Effector memory CD8-positive, alpha-beta T cell (primary cell): ENCODE results near the gene CFAP119.

Source experiments
- ATAC-seq: fragments of 150-1000 bp; cut with Tn5 transposase; replicated peaks from 2 replicates; pipeline ENCODE4 v1.10.0; 2021; ENCODE audit warnings: mild to moderate bottlenecking, moderate library complexity
- DNase-seq, 3 experiments: peaks; one replicate each; pipeline ENCODE4 v3.0.0; 2021
- H3K27ac Mint-ChIP-seq, 2 donors: one replicate each; pipeline ENCODE4 v1.8.0; 2022; ENCODE audit warnings: mild to moderate bottlenecking in 2 of 2, mixed read lengths in 2 of 2, moderate library complexity in 2 of 2
- H3K27me3 Mint-ChIP-seq, 2 donors: one replicate each; pipeline ENCODE4 v1.8.0; 2022; ENCODE audit warnings: mixed read lengths in 2 of 2
- H3K36me3 Mint-ChIP-seq: one replicate; pipeline ENCODE4 v1.8.0; 2022; ENCODE audit warnings: mild to moderate bottlenecking, moderate library complexity, mixed read lengths; ENCODE audit not compliant: insufficient read depth
- H3K4me1 Mint-ChIP-seq, 2 donors: one replicate each; pipeline ENCODE4 v1.8.0; 2022; ENCODE audit warnings: low read depth in 2 of 2, mixed read lengths in 2 of 2
- H3K4me3 Mint-ChIP-seq, 2 donors: one replicate each; pipeline ENCODE4 v1.8.0; 2022; ENCODE audit warnings: mild to moderate bottlenecking in 2 of 2, mixed read lengths in 2 of 2, moderate library complexity in 2 of 2
- H3K9me3 Mint-ChIP-seq, 2 donors: one replicate each; pipeline ENCODE4 v1.8.0; 2022; ENCODE audit warnings: mixed read lengths in 2 of 2

Gene CFAP119

DNA sequence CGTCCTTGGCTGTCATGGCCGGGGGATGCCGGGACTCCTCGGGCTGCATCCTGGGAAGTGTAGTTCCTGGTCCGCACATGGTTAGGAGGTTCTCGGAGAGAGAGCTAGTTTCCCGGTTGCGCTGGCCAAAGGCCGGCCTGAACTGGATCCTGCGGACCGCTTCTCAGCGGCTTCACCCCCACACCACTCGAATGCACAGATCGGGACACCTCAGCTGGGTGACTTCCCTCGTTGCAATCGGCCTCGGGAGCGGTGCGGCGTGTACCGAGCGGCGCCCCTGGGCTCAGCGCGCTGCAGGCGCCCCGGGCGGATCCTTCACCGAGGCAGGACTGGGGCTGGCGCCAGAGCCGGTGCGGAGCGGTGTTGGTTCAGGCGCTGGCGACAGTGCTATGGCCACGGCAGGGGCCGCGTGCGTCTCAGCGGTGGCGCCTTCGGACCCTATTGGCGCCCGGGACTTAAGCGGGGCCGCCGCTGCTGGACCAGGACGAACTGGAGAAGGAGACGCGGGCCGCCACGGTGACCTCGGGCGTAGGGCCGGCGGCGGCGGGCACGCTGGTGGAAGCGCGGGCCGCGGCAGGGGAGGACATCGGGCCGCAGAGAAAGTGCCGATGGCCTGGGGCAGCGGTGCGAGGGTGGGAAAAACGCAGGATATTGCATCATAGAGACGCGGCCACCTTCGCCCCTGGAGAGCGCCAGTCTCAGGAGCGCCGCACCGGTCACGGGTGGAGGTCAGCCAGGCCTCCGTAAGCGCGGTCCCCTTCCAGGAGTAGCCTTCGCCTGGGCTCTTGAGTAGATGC, 13.7 kb upstream of the CFAP119 start:
- no peaks in the 10 kb centered on the region for H3K9me3 Mint-ChIP-seq
- H3K27me3 Mint-ChIP-seq: peaks cover 6 to 12% of the 10 kb centered on the region in 2 donors
- H3K27ac Mint-ChIP-seq: peak overlapping the region in 1 of 2 donors; percentile 78
- peak; percentile 81 for ATAC-seq
- peaks cover 32% of the 10 kb centered on the region for H3K36me3 Mint-ChIP-seq
- peak overlapping the region; percentile 61 to 77 for H3K4me3 Mint-ChIP-seq
- DNase-seq: peak; percentile 29 to 34 (median 32)
- H3K4me1 Mint-ChIP-seq: peaks cover 21 to 33% of the 10 kb centered on the region in 2 donors

DNA sequence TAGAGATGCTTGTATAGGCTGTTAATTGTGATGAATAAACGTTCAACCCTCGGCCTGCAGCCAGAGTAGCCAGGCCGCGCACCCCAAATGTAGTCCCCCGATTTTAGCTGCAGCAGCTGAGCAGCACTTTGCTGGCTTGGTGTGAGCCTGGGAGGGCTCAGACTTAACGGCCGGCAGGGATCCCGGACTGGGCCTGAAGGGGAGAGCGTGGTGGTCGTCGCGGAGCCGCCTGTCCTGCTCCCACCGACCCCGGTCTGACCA, 13.2 kb upstream of the CFAP119 start:
- Mint-ChIP-seq H3K4me3 (peak overlapping the region; percentile 61 to 77), H3K9me3 (no peaks in the 10 kb centered on the region), H3K36me3 (peaks cover 37% of the 10 kb centered on the region), H3K4me1 (peaks cover 21 to 33% of the 10 kb centered on the region in 2 donors), H3K27me3 (peaks cover 6 to 12% of the 10 kb centered on the region in 2 donors), H3K27ac (peak overlapping the region; percentile 69 to 78)
- DNase-seq (no peak), ATAC-seq (no peak)

DNA sequence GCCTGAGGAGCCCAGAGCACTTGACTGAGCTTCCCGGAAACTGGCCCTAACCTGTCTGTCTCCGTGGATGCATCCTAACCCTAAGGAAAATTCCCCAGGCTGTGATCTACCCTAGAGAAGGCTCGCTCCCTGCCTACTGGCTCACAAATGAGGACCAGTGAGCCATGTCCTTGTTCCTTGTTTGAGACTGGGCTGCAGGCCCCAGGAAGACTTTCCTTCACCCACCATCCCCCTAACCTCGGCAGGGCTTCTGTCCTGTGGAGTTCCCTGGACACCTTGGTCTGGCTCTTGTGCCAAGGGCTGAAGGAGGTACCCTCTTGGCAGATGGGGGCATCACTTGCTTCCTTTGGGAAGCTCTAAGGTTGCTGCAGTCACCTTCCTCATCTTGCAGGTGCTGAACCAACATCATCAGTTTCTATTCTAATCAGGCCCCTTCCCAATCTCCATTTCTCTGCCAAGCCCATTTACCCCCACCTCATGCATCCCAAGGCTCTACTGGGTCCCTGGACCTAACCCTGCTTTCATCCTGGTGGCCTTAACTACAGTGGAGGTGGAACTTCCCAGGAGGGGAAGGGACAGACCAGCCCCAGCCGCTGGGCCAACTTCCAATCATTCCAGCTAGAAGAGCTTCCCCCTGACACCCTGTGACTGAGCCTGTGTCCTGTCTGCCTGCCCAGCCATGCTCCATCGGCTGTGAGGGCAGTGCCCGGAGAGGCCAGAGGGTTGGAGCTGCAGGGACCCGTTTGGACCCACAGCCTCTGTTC, 12.7 kb upstream of the CFAP119 start:
- DNase-seq (no peak), ATAC-seq (peak; percentile 1)
- peaks cover 21 to 33% of the 10 kb centered on the region in 2 donors for H3K4me1 Mint-ChIP-seq
- H3K9me3 Mint-ChIP-seq: no peaks in the 10 kb centered on the region
- H3K27ac Mint-ChIP-seq: peak overlapping the region; percentile 69 to 78
- H3K36me3 Mint-ChIP-seq: peaks cover 42% of the 10 kb centered on the region
- H3K27me3 Mint-ChIP-seq: peaks cover 6 to 12% of the 10 kb centered on the region in 2 donors
- H3K4me3 Mint-ChIP-seq: peak overlapping the region; percentile 61 to 77

DNA sequence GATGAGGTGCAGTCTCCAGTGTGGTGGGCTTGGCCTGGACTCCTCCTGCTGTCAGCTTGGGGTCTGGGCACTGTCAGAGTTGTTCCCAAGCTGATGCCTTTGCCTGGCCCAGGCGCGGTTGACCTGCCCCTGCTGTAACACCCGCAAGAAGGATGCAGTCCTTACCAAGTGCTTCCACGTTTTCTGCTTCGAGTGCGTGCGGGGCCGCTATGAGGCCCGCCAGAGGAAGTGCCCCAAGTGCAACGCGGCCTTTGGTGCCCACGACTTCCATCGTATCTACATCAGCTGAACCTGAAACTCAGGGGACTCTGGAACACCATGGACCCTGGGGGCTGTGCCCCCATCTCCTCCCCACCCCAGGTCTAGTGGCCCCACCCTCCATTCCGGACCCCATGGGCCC, 12.0 kb upstream of the CFAP119 start:
- Mint-ChIP-seq H3K4me3 (no peak overlapping the region), H3K27me3 (peaks cover 6 to 12% of the 10 kb centered on the region in 2 donors), H3K4me1 (peaks cover 25 to 35% of the 10 kb centered on the region in 2 donors), H3K9me3 (no peaks in the 10 kb centered on the region), H3K27ac (peak overlapping the region in 1 of 2 donors; percentile 1), H3K36me3 (peaks cover 50% of the 10 kb centered on the region)
- ATAC-seq (no peak), DNase-seq (no peak)

DNA sequence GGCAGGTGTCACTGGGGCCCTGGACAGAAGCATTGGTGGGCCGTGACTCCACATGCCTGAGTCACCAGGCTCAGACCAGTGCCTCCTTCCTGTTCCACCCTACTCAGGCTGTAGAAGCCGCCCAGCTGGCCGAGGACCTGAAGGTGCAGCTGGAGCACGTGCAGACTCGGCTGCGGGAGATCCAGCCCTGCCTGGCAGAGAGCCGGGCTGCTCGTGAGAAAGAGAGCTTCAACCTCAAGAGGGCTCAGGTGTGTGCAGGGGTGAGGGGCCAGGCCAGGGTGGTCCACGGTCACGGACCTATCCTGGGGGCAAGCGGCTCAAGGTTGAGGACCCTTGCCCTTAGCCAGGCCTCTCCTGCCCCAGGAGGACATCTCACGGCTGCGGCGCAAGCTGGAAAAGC, 9.9 kb upstream of the CFAP119 start:
- DNase-seq (no peak), ATAC-seq (no peak)
- Mint-ChIP-seq H3K4me3 (no peak overlapping the region), H3K4me1 (peaks cover 37 to 38% of the 10 kb centered on the region in 2 donors), H3K27ac (no peak overlapping the region), H3K36me3 (peaks cover 61% of the 10 kb centered on the region), H3K9me3 (no peaks in the 10 kb centered on the region), H3K27me3 (peaks cover 2 to 3% of the 10 kb centered on the region in 2 donors)

DNA sequence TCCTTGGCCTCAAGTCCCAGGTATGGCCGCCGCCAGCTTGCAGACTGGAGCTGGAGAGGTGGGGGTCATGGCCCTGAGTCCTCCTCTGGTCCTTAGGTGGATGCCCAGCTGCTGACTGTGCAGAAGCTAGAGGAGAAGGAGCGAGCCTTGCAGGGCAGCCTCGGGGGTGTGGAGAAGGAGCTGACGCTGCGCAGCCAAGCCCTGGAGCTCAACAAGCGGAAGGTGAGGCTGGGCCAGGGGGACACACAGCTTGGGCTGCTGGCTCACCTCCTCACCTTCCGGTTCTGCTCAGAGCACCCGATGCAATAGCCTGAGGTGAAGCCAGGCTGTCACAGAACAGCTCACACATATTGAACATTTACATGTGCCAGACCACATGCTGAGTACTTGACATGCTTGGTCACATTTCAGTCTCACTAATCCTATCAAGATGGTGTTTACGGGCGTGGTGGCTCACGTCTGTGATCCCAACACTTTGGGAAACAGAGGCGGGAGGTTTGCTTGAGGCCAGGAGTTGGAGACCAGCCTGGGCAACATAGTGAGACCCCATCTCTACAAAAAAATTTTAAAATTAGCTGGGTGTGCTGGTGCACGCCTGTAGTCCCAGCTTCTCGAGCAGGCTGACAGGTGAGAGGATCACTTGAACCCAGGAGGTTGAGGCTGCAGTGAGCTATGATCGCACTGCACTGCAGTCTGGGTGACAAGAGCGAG, 7.7 kb upstream of the CFAP119 start:
- H3K27ac Mint-ChIP-seq: peak overlapping the region in 1 of 2 donors; percentile 66
- peaks cover 74% of the 10 kb centered on the region for H3K36me3 Mint-ChIP-seq
- ATAC-seq (no peak), DNase-seq (no peak)
- no peak overlapping the region for H3K4me3 Mint-ChIP-seq
- H3K4me1 Mint-ChIP-seq: peaks cover 23 to 41% of the 10 kb centered on the region in 2 donors
- no peaks in the 10 kb centered on the region for H3K27me3 Mint-ChIP-seq
- no peaks in the 10 kb centered on the region for H3K9me3 Mint-ChIP-seq

DNA sequence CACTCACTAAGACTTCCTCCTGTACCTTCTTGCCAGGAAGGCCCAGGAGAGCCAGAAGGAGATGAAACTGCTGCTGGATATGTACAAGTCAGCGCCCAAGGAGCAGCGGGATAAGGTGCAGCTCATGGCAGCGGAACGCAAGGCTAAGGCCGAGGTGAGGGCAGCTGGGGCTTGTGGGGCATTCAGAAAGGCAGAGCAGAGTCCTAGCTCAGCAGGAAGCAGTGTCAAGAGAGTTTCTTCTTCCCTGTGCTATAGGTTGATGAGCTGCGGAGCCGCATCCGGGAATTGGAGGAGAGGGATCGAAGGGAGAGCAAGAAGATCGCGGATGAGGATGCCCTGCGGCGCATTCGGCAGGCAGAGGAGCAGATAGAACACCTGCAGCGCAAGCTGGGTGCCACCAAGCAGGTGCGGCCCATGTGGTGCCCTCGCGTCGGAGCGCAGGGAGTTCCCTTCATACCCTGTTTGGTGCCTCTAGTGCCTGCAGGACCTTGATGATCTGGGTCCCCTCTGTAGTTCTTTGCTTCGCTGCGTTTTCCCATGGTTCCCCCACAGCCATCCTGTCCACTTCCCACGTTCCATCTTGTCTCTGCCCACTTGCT, 6.8 kb upstream of the CFAP119 start:
- Mint-ChIP-seq H3K27me3 (no peaks in the 10 kb centered on the region), H3K9me3 (no peaks in the 10 kb centered on the region), H3K36me3 (peaks cover 76% of the 10 kb centered on the region), H3K4me1 (peaks cover 22 to 43% of the 10 kb centered on the region in 2 donors), H3K27ac (peak overlapping the region; percentile 66 to 76), H3K4me3 (no peak overlapping the region)
- ATAC-seq: no peak
- DNase-seq: no peak

DNA sequence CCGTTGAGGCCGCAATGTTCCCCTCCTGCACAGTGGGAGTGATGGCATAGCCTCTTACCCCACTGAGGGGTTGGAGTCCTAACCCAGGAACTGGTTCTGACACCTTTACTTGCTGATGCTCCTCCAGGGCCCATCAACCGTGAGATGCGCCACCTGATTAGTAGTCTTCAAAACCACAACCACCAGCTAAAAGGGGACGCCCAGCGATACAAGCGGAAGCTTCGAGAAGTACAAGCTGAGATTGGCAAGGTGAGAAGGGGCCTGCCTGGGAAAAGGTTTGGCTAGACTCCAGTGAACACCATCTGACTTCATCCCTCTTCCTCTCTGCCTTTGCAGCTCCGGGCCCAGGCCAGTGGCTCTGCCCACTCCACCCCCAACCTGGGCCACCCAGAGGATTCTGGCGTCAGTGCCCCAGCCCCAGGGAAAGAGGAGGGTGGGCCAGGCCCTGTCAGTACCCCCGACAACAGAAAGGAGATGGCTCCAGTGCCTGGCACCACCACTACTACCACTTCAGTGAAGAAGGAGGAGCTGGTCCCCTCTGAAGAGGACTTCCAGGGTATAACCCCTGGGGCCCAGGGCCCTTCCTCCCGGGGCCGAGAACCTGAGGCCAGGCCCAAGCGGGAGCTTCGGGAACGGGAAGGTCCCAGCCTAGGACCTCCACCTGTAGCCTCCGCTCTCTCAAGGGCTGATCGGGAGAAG, 6.1 kb upstream of the CFAP119 start:
- DNase-seq: peak; percentile 39 to 64 (median 41)
- peaks cover 24 to 46% of the 10 kb centered on the region in 2 donors for H3K4me1 Mint-ChIP-seq
- no peaks in the 10 kb centered on the region for H3K9me3 Mint-ChIP-seq
- peak; percentile 93 for ATAC-seq
- H3K27me3 Mint-ChIP-seq: no peaks in the 10 kb centered on the region
- H3K36me3 Mint-ChIP-seq: peaks cover 75% of the 10 kb centered on the region
- H3K27ac Mint-ChIP-seq: peak overlapping the region in 1 of 2 donors; percentile 76
- H3K4me3 Mint-ChIP-seq: peak overlapping the region; percentile 33 to 62

DNA sequence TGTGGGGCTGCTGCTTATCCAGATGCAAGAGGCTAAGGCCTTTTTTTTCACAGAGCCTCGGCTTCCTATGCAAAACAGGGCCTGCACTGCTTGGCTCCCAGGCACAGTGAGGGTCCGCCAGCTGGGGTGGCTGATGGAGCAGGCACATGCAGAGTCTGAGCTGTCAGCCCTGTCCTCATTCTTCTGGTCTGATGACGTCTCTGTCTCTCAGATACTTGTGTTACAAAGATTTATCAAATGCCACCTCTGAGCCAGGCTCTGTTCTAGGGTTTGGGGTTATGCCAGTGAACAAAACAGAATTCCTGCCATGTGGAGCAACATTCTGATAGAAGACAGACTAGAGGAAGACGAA, 5.0 kb upstream of the CFAP119 start:
- Mint-ChIP-seq H3K4me1 (peaks cover 29 to 44% of the 10 kb centered on the region in 2 donors), H3K27ac (peak overlapping the region; percentile 1 to 76), H3K36me3 (peaks cover 81% of the 10 kb centered on the region), H3K27me3 (no peaks in the 10 kb centered on the region), H3K9me3 (no peaks in the 10 kb centered on the region), H3K4me3 (peak overlapping the region in 1 of 2 donors; percentile 62)
- DNase-seq: no peak
- ATAC-seq: no peak

DNA sequence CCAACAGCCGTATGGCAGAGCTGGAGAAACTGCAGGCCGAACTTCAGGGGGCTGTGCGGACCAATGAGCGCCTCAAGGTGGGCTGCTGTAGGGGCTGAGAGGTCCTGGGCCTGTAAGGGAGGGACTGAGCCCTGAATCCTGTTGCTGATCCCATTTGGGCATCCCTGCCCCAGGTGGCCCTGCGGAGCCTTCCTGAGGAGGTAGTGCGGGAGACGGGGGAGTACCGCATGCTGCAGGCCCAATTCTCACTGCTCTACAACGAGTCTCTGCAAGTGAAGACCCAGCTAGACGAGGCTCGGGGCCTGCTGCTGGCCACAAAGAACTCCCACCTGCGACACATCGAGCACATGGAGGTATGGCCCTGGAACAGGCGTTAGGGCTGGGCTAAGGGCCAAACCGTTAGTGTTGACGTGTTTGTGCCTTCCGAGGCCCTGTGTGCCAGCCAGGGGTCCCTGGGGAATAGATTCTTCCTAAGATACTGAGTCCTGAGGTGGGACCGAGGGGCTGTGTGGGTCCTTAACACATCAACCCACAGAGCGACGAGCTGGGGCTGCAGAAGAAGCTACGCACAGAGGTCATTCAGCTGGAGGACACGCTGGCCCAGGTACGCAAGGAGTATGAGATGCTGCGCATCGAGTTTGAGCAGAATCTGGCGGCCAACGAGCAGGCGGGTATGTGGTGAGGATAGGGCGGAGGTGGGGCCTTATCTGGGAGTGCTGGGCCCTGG, 4.5 kb upstream of the CFAP119 start:
- ATAC-seq (no peak), DNase-seq (no peak)
- H3K4me1 Mint-ChIP-seq: peaks cover 32 to 47% of the 10 kb centered on the region in 2 donors
- no peaks in the 10 kb centered on the region for H3K9me3 Mint-ChIP-seq
- no peaks in the 10 kb centered on the region for H3K27me3 Mint-ChIP-seq
- H3K27ac Mint-ChIP-seq: peak overlapping the region in 1 of 2 donors; percentile 8
- H3K4me3 Mint-ChIP-seq: no peak overlapping the region
- H3K36me3 Mint-ChIP-seq: peaks cover 82% of the 10 kb centered on the region

DNA sequence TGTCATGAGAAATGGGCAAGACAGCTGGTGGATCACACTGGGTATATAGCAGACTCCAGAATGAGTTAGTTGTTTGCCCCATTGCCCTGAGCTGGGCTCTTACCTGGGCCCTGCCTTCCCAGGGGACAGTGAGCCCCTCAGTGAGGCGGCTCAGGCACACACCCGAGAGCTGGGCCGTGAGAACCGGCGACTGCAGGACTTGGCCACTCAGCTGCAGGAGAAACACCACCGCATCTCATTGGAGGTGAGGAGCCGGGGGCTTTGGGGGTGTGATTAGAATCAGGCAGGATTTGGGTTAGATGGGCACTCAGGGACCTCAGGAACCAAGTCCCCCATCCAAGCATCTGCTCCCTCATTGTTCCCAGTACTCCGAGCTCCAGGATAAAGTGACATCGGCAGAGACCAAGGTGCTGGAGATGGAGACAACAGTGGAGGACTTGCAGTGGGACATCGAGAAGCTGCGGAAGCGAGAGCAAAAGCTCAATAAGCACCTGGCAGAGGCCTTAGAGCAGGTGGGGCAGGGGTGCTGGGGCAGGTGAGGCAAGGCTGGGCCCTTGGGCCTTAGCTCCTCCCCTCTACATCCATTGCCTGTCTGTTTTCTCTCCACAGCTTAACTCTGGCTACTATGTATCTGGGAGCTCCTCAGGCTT, 3.1 kb upstream of the CFAP119 start:
- peaks cover 42 to 53% of the 10 kb centered on the region in 2 donors for H3K4me1 Mint-ChIP-seq
- H3K4me3 Mint-ChIP-seq: no peak overlapping the region
- DNase-seq (no peak), ATAC-seq (no peak)
- H3K9me3 Mint-ChIP-seq: no peaks in the 10 kb centered on the region
- no peaks in the 10 kb centered on the region for H3K27me3 Mint-ChIP-seq
- H3K36me3 Mint-ChIP-seq: peaks cover 70% of the 10 kb centered on the region
- H3K27ac Mint-ChIP-seq: no peak overlapping the region

DNA sequence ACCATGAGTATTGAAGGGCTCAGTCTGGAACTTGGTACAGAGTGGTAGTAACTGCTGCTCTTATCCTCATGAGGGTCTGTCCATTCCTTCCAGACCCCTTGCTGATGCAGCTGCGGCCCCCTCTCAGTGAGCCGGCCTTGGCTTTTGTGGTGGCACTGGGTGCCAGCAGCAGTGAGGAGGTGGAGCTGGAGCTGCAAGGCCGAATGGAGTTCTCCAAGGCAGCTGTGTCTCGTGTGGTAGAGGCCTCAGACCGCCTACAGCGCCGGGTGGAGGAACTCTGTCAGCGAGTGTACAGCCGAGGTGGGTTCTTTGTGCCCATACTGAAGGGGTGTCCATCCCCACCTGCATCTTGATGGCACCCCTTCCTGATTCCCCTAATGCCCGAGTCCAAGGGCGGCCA, 2.2 kb upstream of the CFAP119 start:
- ATAC-seq (no peak), DNase-seq (no peak)
- H3K9me3 Mint-ChIP-seq: no peaks in the 10 kb centered on the region
- no peaks in the 10 kb centered on the region for H3K27me3 Mint-ChIP-seq
- H3K4me1 Mint-ChIP-seq: peaks cover 42 to 51% of the 10 kb centered on the region in 2 donors
- H3K4me3 Mint-ChIP-seq: peak overlapping the region; percentile 54 to 95
- H3K36me3 Mint-ChIP-seq: peaks cover 62% of the 10 kb centered on the region
- peak overlapping the region; percentile 22 to 96 for H3K27ac Mint-ChIP-seq
